ENCODE data around the gene GAREM1.
"Not testable (repeated sequence)": the region's sequence is repeated elsewhere in the genome, so short reads cannot be mapped to it uniquely, and the experiment has no call there.

The GAREM1 gene

DNA sequence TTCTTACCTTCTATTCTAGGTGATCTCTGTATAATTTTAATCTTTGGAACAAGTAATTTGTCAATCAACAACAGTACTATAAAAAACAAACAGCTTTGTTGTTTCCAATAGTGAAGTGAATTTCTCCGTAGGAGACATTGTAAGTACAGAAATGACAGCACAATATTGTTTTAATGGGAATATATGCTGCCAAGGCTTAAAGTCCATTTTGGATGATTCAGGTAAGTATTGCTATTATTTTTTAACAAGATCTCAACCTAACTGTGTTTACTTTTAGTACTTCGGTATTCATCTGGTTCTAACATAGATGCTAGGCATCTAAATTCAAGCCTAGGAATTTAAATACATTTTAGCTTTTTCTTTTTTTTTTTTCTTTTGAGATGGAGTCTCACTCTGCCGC, 175.1 kb downstream of the GAREM1 start:
- DNase-seq (ENCODE audit: low read depth in 3 of 3, low spot score in 1 of 3): no peak

GRCh38 chr18:32293107-32293506, 177.6 kb downstream of the GAREM1 start:
- DNase-seq (ENCODE audit: low read depth in 3 of 3, low spot score in 1 of 3): no peak

DNA sequence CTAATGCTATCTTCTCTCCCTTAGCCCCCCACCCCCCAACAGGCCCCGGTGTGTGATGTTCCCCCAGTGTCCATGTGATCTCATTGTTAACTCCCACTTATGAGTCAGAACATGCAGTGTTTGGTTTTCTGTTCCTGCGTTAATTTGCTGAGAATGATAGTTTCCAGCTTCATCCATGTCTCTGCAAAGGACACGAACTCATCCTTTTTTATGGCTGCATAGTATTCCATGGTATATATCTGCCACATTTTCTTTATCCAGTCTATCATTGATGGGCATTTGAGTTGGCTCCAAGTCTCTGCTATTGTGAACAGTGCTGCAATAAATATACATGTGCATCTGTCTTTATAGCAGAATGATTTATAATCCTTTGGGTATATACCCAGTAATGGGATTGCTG, 179.1 kb downstream of the GAREM1 start:
- DNase-seq (ENCODE audit: low read depth in 3 of 3, low spot score in 1 of 3): not testable (repeated sequence)

DNA sequence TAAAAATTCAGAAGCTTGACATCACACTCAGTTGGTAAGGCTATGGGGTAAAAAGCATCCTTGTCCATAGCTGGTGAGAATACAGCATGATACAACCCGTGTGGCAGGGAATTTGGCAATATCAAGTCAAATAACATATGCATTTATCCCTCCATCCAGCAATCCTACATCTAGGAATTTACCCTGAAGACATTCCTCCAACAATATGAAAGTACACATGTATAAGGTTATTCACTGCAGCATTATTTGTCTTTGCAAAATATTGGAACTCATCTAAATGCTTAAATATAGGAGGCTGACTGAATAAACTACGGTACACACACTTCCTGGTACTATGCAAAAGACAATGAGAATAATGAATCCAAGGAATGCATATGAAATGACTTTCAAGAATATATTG, 179.9 kb downstream of the GAREM1 start:
- no peak for DNase-seq (ENCODE audit: low read depth in 3 of 3, low spot score in 1 of 3)

GRCh38 chr18:32289483-32290075, 181.1 kb downstream of the GAREM1 start:
- no peak for DNase-seq (ENCODE audit: low read depth in 3 of 3, low spot score in 1 of 3)

DNA sequence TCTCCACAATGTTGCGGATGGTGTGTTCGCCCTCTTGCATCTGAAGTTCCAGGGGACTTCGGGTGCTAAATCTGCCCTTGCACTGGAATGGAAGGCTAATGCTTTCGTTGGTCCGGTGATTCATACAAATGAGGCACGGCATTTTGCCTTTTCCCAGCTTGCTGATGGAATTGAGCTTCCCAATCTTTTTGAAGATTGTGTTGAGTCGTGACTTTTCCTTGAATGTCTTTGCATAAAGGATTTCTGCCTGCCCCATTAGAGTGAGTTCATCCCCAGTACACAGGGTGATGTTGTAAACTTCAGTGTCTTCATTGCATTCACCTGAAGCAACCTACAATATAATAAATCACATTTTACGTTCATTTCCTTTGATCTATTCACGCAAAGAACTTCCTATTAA, 182.8 kb downstream of the GAREM1 start:
- no peak for DNase-seq (ENCODE audit: low read depth in 3 of 3, low spot score in 1 of 3)

DNA sequence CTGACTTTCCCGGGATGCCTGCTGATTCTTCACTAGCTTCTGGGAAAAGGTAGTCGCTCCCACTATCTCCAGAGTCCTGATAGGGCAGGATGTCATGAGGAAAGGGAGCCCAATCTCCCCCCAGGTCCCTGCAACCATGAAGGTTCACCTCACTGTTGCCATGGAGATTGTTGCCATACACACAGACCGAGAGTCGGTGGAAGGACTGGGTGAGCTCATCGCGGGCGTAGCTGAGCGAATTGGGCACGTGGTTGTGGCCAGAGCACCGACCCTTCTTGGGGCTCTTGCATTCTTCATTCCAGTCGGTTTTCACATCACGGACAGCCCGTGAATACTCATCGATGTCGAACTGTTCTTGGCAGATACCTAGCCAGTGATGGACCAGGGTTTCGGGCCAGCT, 183.4 kb downstream of the GAREM1 start:
- DNase-seq (ENCODE audit: low read depth in 3 of 3, low spot score in 1 of 3): no peak

DNA sequence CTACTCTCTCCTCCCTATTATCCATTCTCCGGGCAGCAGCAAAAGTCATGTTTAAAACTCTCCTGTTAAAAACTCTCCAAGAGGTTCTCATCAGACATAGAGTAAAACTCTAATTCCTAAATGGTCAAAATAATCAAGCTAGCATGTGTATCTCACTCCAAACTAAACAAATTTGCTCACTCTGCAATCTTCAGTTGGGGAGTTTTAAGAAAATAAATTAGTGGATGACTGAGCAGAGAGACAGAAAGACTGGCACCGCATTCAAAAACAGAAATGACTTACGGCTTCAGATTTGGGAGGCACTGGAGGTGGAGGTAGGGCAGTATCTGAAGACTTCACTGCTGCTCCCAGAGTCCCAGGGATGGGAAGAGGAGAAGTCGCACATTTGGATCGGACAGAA, 183.9 kb downstream of the GAREM1 start:
- DNase-seq (ENCODE audit: low read depth in 3 of 3, low spot score in 1 of 3): no peak

- DNase-seq (ENCODE audit: low read depth in 3 of 3, low spot score in 1 of 3): no peak
These were observed 186.4 kb downstream of the GAREM1 start for GRCh38 chr18:32284284-32284683.

DNA sequence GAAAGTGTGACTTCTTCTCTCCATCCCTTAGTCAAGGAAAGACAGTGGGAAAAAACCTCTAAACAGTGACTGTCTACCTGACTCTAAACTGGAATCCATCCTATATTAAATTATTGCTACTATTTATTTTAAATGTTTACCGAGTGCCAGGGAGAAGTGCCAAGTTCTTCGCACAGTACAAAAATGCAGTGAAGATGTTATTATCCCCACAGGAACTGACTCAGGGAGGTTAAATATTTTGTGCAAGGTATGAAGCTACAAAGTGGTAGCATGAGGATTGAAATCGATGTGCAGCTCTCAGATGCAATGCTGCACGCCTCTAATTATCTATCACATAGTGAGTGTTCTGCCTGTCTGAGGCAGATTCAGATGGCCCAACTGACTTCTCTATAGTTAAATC, 189.8 kb downstream of the GAREM1 start:
- DNase-seq (ENCODE audit: low read depth in 3 of 3, low spot score in 1 of 3): no peak

DNA sequence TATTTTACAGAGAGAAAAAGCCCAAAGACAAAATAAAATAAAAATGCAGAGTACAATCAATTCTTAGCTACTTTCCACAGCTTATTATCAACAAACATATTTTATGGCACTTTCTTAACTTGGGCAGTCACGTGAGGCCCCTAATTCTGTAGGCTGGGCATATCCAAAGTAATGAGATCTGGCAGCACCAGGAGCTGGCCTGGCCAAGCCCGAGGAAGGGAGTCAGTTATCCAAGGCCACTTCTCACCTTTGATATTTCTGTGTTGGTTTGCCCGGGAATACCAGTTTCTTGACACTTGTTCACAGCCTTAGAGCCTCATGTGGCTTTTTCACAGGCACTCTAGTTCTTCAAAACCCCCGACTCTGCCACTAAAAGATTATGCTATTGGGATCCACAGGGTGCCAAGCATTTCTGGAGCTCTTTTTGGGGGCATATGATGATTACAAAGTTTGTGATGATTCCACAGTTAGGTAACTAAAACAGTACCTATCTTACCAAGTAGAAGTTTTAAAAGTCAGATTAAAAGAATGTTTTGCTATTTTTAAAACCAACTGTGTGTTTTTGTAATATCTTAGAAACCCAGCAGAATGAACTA, 190.4 kb downstream of the GAREM1 start:
- DNase-seq (ENCODE audit: low read depth in 3 of 3, low spot score in 1 of 3): no peak

DNA sequence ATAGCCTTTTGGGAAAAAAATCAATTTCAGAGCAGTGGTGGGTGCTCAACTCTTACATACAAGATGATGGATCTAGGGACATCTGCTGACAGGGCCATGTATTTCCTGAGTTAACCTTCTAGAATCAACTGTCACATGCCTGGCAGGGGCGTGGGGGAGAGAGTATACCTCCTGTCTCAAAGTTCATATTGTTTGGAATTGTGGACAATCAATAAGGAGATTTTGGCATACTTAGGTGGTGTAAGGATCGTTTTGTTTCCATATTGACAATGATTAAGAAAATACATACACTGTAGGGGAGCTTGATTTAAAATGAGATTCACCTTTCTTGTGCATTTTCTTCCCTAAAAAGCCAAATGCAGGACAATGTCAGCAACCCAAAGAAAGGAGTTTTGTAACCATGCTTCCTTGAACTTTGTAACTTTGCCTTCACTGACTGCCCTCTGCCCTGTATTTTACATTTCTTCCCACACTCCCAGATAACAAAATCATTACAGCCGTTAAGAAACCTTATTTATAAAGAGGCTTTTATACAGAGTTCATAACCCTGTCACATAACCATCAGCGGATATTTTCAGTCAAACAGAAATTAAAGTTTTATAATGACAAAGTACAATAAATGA, 192.4 kb downstream of the GAREM1 start:
- DNase-seq (ENCODE audit: low read depth in 3 of 3, low spot score in 1 of 3): no peak

DNA sequence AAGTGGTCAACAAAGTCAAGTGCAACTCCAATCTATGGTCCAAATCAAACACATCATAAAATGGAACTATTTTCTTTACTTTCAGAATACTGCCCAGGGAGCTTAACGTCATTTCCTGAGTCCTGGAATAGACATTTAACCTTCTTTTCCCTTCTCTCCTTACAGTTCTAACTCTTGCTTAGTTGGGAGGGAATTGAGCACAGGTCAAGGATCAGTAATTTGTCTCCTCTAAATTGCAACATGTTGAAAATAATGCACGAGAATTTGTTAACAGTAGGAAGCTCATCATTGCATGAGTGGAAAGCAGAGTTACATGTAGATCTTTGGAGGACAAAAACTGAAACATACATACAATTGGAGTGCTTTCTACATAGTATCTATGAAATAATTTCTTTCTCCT, 193.1 kb downstream of the GAREM1 start:
- no peak for DNase-seq (ENCODE audit: low read depth in 3 of 3, low spot score in 1 of 3)

DNA sequence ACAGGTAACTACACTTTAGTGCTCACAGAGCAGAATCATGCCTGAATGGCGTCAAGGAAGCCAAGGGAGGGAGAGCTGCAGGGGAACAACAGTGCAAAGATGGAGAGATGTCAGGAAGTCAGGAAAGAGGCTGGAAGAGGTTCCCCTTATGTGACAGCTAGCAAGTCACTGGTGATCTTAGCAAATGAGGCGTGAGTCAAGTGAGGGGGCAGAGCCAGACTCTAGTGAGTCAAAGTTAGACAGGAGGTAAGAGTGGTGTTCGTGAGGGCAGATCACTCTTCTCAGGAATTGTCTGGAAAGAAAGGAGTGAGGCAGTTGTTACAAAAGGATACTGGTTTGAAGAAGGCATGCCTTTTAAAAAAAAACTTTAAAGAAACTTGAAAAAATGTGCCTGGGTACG, 193.8 kb downstream of the GAREM1 start:
- DNase-seq (ENCODE audit: low read depth in 3 of 3, low spot score in 1 of 3): no peak

DNA sequence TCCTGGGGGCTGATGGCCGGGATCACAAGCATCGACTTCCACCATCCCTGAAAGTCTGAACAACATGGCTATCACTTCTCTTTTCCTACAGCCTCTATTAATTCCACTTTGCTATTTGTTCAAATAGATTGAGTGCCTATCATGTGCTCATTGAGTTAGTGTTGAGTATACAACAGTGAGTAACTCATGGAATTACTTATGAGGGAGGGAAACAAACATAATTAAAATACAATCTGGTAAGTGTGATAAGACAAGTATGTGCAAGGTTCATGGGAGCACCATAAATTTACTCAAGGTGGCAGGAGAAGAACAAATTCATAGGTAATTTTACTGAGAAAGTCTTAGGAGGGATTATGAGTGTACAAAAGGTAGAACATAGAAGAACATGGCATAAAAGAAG, 194.4 kb downstream of the GAREM1 start:
- DNase-seq (ENCODE audit: low read depth in 3 of 3, low spot score in 1 of 3): no peak

- no peak for DNase-seq (ENCODE audit: low read depth in 3 of 3, low spot score in 1 of 3)
These were observed 195.5 kb downstream of the GAREM1 start for GRCh38 chr18:32275221-32275620.

DNA sequence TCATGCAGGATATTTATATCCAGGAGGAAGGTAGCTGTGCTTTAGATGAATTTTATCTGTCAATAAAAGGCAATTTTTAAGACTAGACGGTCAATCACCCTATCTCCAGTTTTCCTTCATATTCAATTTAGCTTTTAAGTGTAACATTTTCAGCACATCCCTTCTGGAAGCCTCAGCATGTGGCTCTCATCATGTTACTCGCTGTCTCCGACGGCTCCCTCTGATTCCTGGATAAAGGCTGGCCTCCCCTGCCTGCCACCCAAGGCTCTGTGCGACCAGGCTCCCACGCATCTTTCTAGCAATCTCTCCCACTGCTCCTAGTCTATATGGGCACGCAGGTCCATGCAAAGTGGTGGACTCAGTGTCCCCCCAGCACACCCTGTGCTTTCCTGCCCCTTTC, 196.4 kb downstream of the GAREM1 start:
- no peak for DNase-seq (ENCODE audit: low read depth in 3 of 3, low spot score in 1 of 3)

DNA sequence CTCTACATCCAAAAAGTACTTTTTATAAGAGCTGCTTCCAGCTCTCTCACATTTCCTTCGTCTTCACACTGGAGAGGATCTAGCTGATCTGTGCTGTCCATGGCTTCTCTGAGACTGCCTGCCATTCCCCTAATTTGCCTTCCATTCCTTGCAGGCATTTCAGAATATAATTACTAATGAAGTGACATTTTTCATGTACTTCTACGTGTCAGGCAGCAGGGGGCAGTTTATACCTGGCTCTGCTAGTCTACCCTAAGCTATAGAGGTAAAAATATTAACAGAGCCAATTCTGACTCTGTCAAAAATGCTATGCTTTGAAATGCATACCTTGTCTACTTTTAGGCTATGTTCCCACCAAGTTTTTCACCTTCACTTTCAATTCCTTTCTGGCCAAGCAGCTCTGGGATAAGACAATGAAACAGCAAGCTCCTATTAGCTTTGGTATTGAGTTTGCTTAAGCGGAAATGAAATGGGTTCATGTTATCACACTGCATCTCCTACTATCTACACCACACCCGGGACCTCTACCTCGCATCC, 198.9 kb downstream of the GAREM1 start:
- no peak for DNase-seq (ENCODE audit: low read depth in 3 of 3, low spot score in 1 of 3)

- no peak for DNase-seq (ENCODE audit: low read depth in 3 of 3, low spot score in 1 of 3)
These were observed 200.3 kb downstream of the GAREM1 start for GRCh38 chr18:32270341-32270740.

DNA sequence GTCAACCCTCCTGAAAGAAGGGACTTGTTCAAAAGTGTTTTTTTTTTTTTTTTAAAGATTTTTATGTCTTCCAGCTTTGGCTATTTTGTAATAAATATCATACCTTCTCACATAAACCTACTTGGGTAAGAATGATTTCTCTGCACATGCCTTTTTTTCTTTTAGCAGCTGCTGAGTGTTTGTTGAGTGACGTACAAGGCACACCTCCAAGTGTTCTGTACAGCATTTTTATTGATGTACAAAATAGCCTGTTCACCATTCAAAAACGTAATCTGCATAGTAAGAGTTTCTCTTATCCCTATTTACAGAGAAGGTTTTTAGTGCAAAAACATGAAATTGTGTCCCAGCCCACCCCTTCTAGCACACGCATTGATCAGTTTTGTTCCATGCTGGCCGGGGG, 203.2 kb downstream of the GAREM1 start:
- DNase-seq (ENCODE audit: low read depth in 3 of 3, low spot score in 1 of 3): no peak

- DNase-seq (ENCODE audit: low read depth in 3 of 3, low spot score in 1 of 3): no peak
These were observed 206.3 kb downstream of the GAREM1 start for GRCh38 chr18:32264401-32264800.

GRCh38 chr18:32262092-32262491, 208.6 kb downstream of the GAREM1 start:
- DNase-seq (ENCODE audit: low read depth in 3 of 3, low spot score in 1 of 3): no peak

- no peak for DNase-seq (ENCODE audit: low read depth in 3 of 3, low spot score in 1 of 3)
These were observed 209.7 kb downstream of the GAREM1 start for GRCh38 chr18:32261003-32261402.
